NB4 (cell line): ENCODE data around the gene PPAT.

Experiments
- CTCF ChIP-seq: IDR thresholded peaks from one replicate; pipeline ENCODE4 v1.5.1; 2012; ENCODE audit warnings: low read depth, low read length
- POLR2A ChIP-seq: IDR thresholded peaks from 2 replicates; pipeline ENCODE4 v1.6.1; 2011; ENCODE audit warnings: mild to moderate bottlenecking; ENCODE audit not compliant: insufficient read length; ENCODE audit errors: extremely low read depth

GRCh38 chr4:56356650-56357049 lies 78.8 kb downstream of the PPAT start:
- TF ChIP-seq POLR2A: no peak
- no peak for TF ChIP-seq CTCF
